HuH-7 (cell line): Measurements from ENCODE around the gene ITGB2.
"Not testable (repeated sequence)": the region's sequence is repeated elsewhere in the genome, so short reads cannot be mapped to it uniquely, and the experiment has no call there.

Experiments used
- DNase-seq: peaks from one replicate; pipeline ENCODE4 v3.0.0; 2011; ENCODE audit warnings: low spot score

Gene ITGB2

DNA sequence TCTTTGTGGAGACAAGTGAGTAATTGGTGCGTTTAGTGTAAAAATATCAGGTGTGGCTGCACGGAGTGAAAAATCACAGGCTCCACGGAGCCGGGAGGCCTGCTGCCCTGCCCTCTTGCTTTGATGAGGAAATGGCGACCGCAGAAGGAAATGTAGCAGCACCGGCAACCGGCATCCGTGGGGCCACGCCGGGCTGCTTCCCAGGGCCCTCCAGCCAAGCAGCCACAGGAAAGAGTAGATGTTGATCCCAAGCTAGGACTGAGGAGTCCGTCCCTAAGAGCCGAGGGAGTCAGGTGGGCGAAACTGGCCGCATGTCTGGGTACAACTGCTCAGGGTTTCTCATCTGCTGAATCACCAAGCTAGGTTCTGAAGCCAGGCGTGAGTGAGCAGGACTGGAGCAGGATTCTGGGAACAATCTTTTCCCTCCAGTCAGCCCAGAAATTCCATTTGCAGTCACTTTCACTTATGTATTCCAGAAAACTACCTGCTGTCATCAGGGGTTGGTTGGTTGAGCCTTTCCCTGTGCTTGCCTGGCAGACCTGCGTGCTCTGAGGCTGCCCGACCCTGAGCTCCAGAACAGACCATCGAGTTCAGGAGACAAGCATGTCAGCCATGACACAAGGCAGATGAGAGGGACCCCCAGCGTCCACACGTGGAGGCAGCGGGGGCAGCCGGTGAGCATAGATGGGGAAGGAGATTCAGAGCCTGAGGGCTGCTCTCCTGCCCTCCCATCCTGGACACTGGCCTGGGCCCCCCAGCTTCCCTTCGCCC is 5.8 kb upstream of the ITGB2 start:
- DNase-seq: no peak

DNA sequence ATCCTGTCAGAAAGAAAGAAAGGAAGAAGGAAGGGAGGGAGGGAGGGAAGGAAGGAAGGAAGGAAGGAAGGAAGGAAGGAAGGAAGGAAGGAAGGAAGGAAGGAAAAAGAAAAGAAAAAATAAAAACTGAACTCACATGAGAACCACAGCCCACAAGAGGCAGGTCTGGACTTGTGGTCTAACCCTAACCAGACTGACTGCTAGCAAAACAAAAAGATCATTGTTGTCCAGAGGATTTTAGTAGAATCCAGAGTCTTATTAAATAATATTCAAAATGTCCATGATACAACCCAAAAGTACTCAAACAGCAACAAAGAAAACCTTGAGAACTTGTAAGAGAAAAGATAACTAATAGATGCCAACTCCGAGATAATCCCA is 4.7 kb upstream of the ITGB2 start:
- DNase-seq: no peak

- DNase-seq: no peak
Observed at GRCh38 chr21:44924606-44925377, 4.1 kb upstream of the ITGB2 start.

DNA sequence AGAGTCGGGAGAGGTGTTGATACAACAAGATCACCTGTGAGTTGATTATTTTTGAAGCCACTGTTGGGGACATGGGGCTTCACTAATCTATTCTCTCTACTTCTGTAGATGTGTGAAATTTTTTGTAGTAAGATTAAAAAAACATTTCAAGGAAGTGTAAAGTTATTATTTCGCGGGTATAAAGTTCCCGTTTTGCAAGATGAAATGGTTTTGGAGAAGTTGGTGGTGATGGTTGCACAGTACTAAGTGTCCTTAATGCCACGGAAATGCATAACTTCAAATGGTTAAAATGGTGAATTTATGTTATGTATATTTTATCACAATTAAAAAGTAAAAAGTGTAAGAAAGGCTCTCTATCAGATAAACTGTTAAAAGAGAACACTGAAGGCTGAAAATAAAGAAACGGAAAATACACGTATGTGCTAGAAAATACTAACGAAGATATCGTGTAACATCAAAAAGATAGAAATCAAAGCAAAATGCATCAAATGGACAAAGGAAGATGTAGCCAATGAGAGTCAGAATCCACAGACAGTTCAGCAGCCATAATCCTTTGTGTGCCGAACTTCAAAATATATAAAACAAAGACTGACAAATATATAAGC is 2.9 kb upstream of the ITGB2 start:
- DNase-seq: no peak

GRCh38 chr21:44921928-44922327 is 1.2 kb upstream of the ITGB2 start:
- DNase-seq: no peak

DNA sequence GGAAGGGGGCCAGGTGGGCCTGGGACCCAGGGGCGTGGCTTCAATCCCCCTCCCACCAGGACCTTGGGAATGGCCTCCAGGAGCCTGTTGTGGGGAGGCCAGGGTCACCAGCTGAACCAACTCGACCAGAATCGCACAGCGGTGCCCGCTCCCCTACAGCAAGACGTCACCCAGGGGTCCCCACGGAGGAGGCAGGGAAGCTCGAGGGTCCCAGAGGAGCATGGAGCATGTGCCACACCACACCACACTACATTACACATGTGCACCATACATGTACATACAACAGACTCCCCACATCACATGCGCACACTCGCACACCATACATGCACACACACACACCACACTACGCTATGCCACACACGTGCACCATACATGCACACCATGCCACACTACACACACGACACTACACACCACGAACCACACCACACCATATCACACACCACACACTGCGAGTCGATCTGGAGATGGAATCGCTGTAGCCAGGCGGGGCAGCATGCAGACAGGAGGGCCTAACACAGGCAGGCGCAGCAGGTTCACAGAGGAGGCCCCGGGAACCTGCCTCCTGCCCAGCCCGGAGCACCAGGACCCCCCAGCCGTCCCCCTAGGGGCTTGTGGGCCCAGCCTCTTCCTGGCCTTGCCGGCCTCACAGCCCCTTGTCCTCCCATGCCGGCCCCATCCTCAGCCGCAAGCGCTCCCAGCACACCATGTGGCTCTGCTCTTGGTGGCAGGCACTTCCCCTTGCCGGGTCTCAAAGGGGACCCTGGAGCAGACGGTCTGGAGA is 596 bp downstream of the ITGB2 start:
- no peak for DNase-seq

- DNase-seq: no peak
Observed at GRCh38 chr21:44919111-44919912, 1.4 kb downstream of the ITGB2 start.

DNA sequence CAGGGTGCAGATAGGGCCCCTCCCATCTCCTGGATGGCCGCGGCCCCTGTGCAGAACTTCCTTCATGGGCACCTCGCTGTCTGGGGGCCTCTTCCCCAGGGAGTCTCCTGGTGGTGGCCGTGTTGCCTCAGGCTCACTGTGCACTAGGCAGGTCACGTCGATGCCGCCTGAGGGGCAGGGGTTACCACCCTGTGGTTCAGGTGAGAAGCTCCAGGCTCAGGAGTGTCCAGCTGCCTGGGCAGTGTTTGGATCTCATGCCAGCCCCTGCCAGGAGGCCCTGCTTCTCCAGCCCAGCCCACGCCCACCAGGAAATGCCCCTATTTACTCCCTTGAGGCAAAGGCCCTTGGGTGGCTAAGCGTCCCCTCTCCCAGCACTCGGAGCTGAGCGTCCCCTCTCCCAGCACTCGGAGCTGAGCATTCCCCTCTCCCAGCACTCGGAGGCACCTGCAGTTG is 2.1 kb downstream of the ITGB2 start:
- DNase-seq: no peak

DNA sequence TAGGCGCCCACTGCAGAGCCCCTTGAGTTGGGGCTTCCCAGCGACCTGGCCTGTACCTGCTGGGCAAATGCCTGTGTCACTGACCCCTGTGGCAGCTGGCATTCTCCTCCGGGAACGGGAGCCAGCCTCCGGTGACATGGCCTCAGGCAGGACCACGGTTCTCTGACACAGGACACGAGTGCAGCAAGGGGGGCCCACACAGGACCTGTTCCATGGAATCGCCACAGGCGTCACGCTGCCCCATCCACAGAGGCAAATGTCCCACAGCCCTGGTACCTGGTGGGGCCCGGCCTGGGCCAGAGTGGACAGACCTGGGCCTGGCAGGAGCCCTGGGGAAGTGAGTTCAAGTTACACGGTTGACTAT is 2.6 kb downstream of the ITGB2 start:
- no peak for DNase-seq

DNA sequence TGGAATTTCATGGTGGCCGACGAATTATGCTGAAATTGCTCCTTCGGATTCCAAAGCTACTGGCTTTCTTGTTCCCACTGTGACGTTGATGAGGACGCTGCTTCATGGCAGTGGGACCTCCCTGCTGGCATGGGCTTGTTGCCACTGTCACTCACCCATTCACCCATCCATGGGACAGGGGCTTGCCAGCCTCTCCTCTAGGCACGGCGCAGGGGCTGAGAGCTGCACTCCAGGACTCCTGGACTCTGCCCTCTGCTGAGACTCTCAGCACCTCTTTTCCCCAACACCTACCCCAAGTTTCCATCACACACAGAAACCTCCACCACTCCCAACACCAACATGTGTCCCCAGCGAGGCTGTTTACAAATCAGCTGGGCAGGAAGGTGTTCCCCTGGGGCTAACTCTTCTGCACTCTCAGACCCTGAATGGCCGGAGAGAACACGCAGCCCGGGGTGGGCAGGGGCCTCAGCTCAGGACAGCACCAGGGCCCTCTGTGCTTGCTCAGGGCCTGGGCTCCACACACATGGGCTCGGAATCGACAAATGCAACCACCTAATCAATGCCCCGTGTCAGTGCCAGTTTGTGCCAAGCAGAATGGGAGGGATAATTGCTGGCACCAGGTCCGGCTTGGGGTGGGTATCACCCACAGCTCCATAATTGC is 3.1 kb downstream of the ITGB2 start:
- DNase-seq: no peak

DNA sequence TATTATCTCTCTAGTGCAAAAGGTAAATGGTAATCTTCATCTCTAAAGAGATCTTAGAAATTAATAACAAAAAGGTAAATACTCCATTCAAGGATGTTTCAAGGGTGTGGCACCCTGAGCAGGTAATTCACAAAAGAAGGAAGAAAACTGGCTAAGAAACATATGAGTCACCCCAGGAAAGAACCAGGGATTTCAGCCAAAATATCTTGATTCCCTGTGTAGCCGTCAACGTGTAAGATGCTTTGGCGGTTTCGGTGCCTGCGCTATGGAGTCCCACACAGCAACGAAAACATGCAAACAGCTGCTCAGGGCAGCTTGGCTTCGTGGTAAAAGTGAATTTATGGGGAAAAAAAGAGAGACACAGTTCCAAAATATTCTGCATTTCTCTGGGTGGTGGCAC is 3.7 kb downstream of the ITGB2 start:
- DNase-seq: no peak

GRCh38 chr21:44914176-44914874 is 6.4 kb downstream of the ITGB2 start:
- DNase-seq: no peak

- no peak for DNase-seq
Observed at GRCh38 chr21:44913425-44914175, 7.1 kb downstream of the ITGB2 start.

DNA sequence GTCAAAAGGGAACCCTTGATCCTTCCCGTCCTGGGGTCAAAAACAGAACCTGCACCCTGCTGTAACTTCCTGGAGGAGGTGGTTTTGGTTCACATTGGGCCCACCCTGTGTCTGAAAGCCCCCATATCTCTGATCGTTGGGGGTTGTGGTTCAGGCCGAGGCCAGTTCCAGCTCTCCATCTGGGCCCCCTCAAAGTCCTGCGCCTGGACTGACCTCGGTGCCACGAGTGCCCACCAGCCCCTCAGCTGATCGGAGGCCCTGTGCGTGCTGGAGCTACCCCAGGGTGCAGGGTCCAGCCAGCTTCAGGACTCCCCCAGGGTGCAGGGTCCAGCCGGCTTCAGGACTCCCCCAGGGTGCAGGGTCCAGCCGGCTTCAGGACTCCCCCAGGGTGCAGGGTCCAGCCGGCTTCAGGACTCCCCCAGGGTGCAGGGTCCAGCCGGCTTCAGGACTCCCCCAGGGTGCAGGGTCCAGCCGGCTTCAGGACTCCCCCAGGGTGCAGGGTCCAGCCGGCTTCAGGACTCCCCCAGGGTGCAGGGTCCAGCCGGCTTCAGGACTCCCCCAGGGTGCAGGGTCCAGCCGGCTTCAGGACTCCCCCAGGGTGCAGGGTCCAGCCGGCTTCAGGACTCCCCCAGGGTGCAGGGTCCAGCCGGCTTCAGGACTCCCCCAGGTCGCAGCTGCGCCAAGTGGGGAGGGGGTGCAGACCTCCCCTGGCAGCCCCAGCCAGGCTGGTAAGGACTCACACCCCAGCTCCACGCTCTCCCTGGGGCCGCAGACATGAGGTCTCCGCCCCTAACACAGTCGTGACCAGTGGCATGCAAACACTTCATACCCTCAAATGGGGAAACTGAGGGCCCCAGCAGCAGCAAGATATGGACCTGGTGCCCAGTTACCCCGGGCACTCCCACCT is 7.9 kb downstream of the ITGB2 start:
- not testable (repeated sequence) for DNase-seq

GRCh38 chr21:44912158-44912473 is 8.6 kb downstream of the ITGB2 start:
- DNase-seq: no peak

- DNase-seq: peak; percentile 66
Observed at GRCh38 chr21:44911384-44912157, 9.1 kb downstream of the ITGB2 start.

GRCh38 chr21:44911068-44911383 is 9.7 kb downstream of the ITGB2 start:
- DNase-seq: no peak
